Spleen (tissue), 11 donors: ENCODE results near the gene EXD3. TPM values are rescaled to one million over a fixed set of nuclear protein-coding genes. Genes with fewer than 3 reads are reported as not detected.

ENCODE experiments used
- DNase-seq: peaks from one replicate; pipeline ENCODE4 v3.0.0-alpha.2; 2020
- H3K27ac ChIP-seq, 8 donors: fragments of 200-600 bp; sonication (generic) in 7 of 8; 1 replicate in 4 of 8; 2 replicates in 4 of 8; pipeline versions ENCODE4 v1.5.0 to v1.8.0; 2016 to 2021; ENCODE audit warnings: inconsistent platforms in 4 of 8, mild to moderate bottlenecking in 4 of 8, moderate library complexity in 1 of 8
- H3K27me3 ChIP-seq, 7 donors: fragments of 200-600 bp; sonication (generic) in 6 of 7; replicated peaks in 1 of 7; 1 replicate in 4 of 7; 2 replicates in 3 of 7; pipeline versions ENCODE4 v1.5.0 to v1.8.0; 2016 to 2021; ENCODE audit warnings: inconsistent platforms in 3 of 7, mild to moderate bottlenecking in 1 of 7
- H3K36me3 ChIP-seq, 6 donors: fragments of 200-600 bp; sonication (generic) in 5 of 6; 1 replicate in 4 of 6; 2 replicates in 2 of 6; pipeline versions ENCODE4 v1.5.0 to v1.8.0; 2016 to 2021; ENCODE audit warnings: inconsistent platforms in 2 of 6
- H3K4me1 ChIP-seq, 6 donors: fragments of 200-600 bp; sonication (generic) in 5 of 6; 1 replicate in 3 of 6; 2 replicates in 3 of 6; pipeline versions ENCODE4 v1.5.0 to v1.8.0; 2016 to 2021; ENCODE audit warnings: inconsistent platforms in 3 of 6
- H3K4me3 ChIP-seq, 8 donors: fragments of 200-600 bp; sonication (generic) in 7 of 8; 1 replicate in 4 of 8; 2 replicates in 4 of 8; pipeline versions ENCODE4 v1.5.0 to v1.8.0; 2016 to 2021; ENCODE audit warnings: inconsistent platforms in 4 of 8, mild to moderate bottlenecking in 4 of 8, moderate library complexity in 2 of 8
- H3K9me3 ChIP-seq, 8 donors: fragments of 200-600 bp; sonication (generic) in 7 of 8; 1 replicate in 4 of 8; 2 replicates in 4 of 8; pipeline versions ENCODE4 v1.5.0 to v1.8.0; 2016 to 2021; ENCODE audit warnings: inconsistent platforms in 4 of 8
- CTCF ChIP-seq, 11 experiments: fragments of 200-600 bp in 7 of 11; fragments of 450-650 bp in 4 of 11; sonication (generic) in 4 of 11; IDR thresholded peaks in 8 of 11; conservative IDR thresholded peaks in 3 of 11; 1 replicate in 7 of 11; 2 replicates in 4 of 11; pipeline versions ENCODE4 v1.4.0 to v1.8.0; 2016 to 2021; ENCODE audit warnings: antibody characterized with exemption in 11 of 11, inconsistent platforms in 4 of 11, mild to moderate bottlenecking in 1 of 11
- POLR2A ChIP-seq, 3 donors: fragments of 450-650 bp; IDR thresholded peaks; one replicate each; pipeline ENCODE4 v1.5.1; 2017; ENCODE audit warnings: antibody characterized with exemption in 3 of 3, mild to moderate bottlenecking in 1 of 3
- POLR2AphosphoS5 ChIP-seq, 3 donors: sonication (generic); formaldehyde crosslinking; IDR thresholded peaks; one replicate each; pipeline ENCODE4 v1.5.1; 2017; ENCODE audit warnings: antibody characterized with exemption in 3 of 3
- WGBS, 5 donors: extraction: QIAGEN DNeasy Blood & Tissue Kit in 3 of 5; methylation state at CpG; one replicate each; pipeline versions ENCODE4 v1.1.5 to v1.1.7; 2013 to 2018; 5-methylcytosine and 5-hydroxymethylcytosine counted together
- intact Hi-C: fragments of 100-400 bp; cut with DNase I; formaldehyde crosslinking; loops from one replicate; pipeline ENCODE4 v1.15.0; 2023; ENCODE audit warnings: low total_unique reads
- polyA plus RNA-seq, 3 donors: library from polyadenylated mRNA; stranded (reverse); fragments of 200-250 nt; gene quantifications; one replicate each; pipeline ENCODE4 v1.2.1, GENCODE V29; 2013
- total RNA-seq, 7 donors: library from RNA; depleted of rRNA in 3 of 7; stranded (reverse); fragments of >200 nt in 3 of 7; fragmentation: NEBNext Ultra II Directional in 4 of 7; extraction: Animal tissue kit (Norgen Biotek cat#: 25700) in 4 of 7; gene quantifications; one replicate each; pipeline versions ENCODE4 v1.1.0 to v1.2.1, GENCODE V29; 2016 to 2021
- donor health status: healthy with polysubstance abuse.
- donor health status: DM: no; HTN: no; CAD: no; lungs with moderate emphysema.
- donor health status: DM: no; HTN: no; CAD: no.
- donor health status: Bipolar disorder and iron deficiency.
- donor health status: healthy.
- donor health status: DM: no; HTN: no; CAD: no.
- donor health status: DM: yes; HTN: yes; CAD: no.

Gene EXD3
- total and polyA plus RNA-seq, 10 donors: 14.5 to 62.3 (median 36.3) TPM

GRCh38 chr9:137300567-137301080 is 122.3 kb downstream of the EXD3 start:
- no peak for DNase-seq
- Histone ChIP-seq H3K27ac (peak overlapping the region in 7 of 8 donors; percentile 46 to 82 (median 75)), H3K27me3 (peaks cover 2 to 94% (median 39%) of the 10 kb centered on the region in 7 donors), H3K4me3 (peak overlapping the region; percentile 32 to 78 (median 51)), H3K9me3 (no peaks in the 10 kb centered on the region), H3K36me3 (no peaks in the 10 kb centered on the region), H3K4me1 (peaks cover 29 to 94% (median 81%) of the 10 kb centered on the region in 6 donors)
- 3 to 6% (median 4%) methylated on average over 20 to 25 of the region's 25 CpGs for WGBS, 5 donors
- TF ChIP-seq POLR2AphosphoS5 (IDR thresholded peaks at IDR 0.05) (no peak), CTCF (IDR thresholded peaks at IDR 0.05 in 8 of 11, conservative IDR thresholded peaks at IDR 0.05 in 3 of 11) (no peak), POLR2A (IDR thresholded peaks at IDR 0.05) (no peak)
- intact Hi-C loops: no loop called here

GRCh38 chr9:137299938-137300337 is 123.0 kb downstream of the EXD3 start:
- no peaks in the 10 kb centered on the region for H3K36me3 ChIP-seq
- H3K4me1 ChIP-seq: peaks cover 25 to 93% (median 78%) of the 10 kb centered on the region in 6 donors
- no peaks in the 10 kb centered on the region for H3K9me3 ChIP-seq
- no peak for DNase-seq
- peak overlapping the region in 5 of 8 donors; percentile 67 to 82 (median 75) for H3K27ac ChIP-seq
- H3K4me3 ChIP-seq: peak overlapping the region in 7 of 8 donors; percentile 32 to 78 (median 53)
- 55 to 75% (median 69%) methylated on average over 16 of the region's 16 CpGs for WGBS, 5 donors
- TF ChIP-seq POLR2A (IDR thresholded peaks at IDR 0.05): no peak
- TF ChIP-seq POLR2AphosphoS5 (IDR thresholded peaks at IDR 0.05): peak in 2 of 3 donors; percentile 12 to 18
- peaks cover 2 to 94% (median 42%) of the 10 kb centered on the region in 7 donors for H3K27me3 ChIP-seq
- intact Hi-C loops: loop anchor here (5.0 to 10.0 kb wide), 2 partner anchors 107 to 225 kb away; no protein-coding TSS in a partner anchor

GRCh38 chr9:137299203-137299565 is 123.8 kb downstream of the EXD3 start:
- TF ChIP-seq POLR2A (IDR thresholded peaks at IDR 0.05): no peak
- TF ChIP-seq POLR2AphosphoS5 (IDR thresholded peaks at IDR 0.05): no peak
- no peak for TF ChIP-seq CTCF (IDR thresholded peaks at IDR 0.05 in 8 of 11, conservative IDR thresholded peaks at IDR 0.05 in 3 of 11)
- Histone ChIP-seq H3K4me3 (peak overlapping the region in 7 of 8 donors; percentile 13 to 78 (median 53)), H3K4me1 (peaks cover 23 to 93% (median 75%) of the 10 kb centered on the region in 6 donors), H3K27me3 (peaks cover 2 to 94% (median 45%) of the 10 kb centered on the region in 7 donors), H3K36me3 (no peaks in the 10 kb centered on the region), H3K9me3 (peaks cover 0 to 5% (median 0%) of the 10 kb centered on the region in 8 donors), H3K27ac (peak overlapping the region in 5 of 8 donors; percentile 67 to 82 (median 75))
- intact Hi-C loops: loop anchor here (5.0 to 10.0 kb wide), 2 partner anchors 108 to 226 kb away; no protein-coding TSS in a partner anchor
- WGBS, 5 donors: 73 to 81% (median 79%) methylated on average over 7 to 10 of the region's 10 CpGs
- DNase-seq: no peak

- DNase-seq: no peak
- intact Hi-C loops: loop anchor here (5.0 to 10.0 kb wide), 2 partner anchors 109 to 226 kb away; no protein-coding TSS in a partner anchor
- TF ChIP-seq POLR2A (IDR thresholded peaks at IDR 0.05) (no peak), POLR2AphosphoS5 (IDR thresholded peaks at IDR 0.05) (peak in 2 of 3 donors; percentile 56 to 73)
- peaks cover 2 to 94% (median 45%) of the 10 kb centered on the region in 7 donors for H3K27me3 ChIP-seq
- peaks cover 23 to 90% (median 69%) of the 10 kb centered on the region in 6 donors for H3K4me1 ChIP-seq
- no peaks in the 10 kb centered on the region for H3K36me3 ChIP-seq
- H3K27ac ChIP-seq: peak overlapping the region in 6 of 8 donors; percentile 14 to 82 (median 72)
- WGBS, 5 donors: 65 to 79% (median 73%) methylated on average over 24 of the region's 24 CpGs
- peak overlapping the region in 7 of 8 donors; percentile 13 to 78 (median 53) for H3K4me3 ChIP-seq
- H3K9me3 ChIP-seq: peaks cover 0 to 5% (median 0%) of the 10 kb centered on the region in 8 donors
These were observed 124.4 kb downstream of the EXD3 start for GRCh38 chr9:137298401-137299202.
